H1 (cell line): ENCODE results near the gene SS18L1. TPM values are rescaled to one million over a fixed set of nuclear protein-coding genes. Genes with fewer than 3 reads are reported as not detected.

Source experiments
- CTCF ChIA-PET: fragments of 300-600 bp; sonication (Branson Sonifier 250); formaldehyde crosslinking; loops from one replicate; lab custom pipeline; 2021; ENCODE audit not compliant: partially characterized antibody; lab: Charles Lee
- POLR2A ChIA-PET: fragments of 300-600 bp; sonication (Branson Sonifier 250); formaldehyde crosslinking; loops from one replicate; lab custom pipeline; 2021; ENCODE audit warnings: inconsistent platforms; ENCODE audit not compliant: partially characterized antibody; lab: Charles Lee
- DNase-seq, 2 experiments: peaks; one replicate each; pipeline versions ENCODE4 v3.0.0 to v3.0.0-alpha.2; 2010 to 2022; ENCODE audit warnings: low spot score in 2 of 2, low read depth in 1 of 2, mixed read lengths in 1 of 2
- FAIRE-seq: peaks from 2 replicates; lab custom pipeline; 2011; peaks lifted over from hg19 to GRCh38; lab: Jason Lieb, UNC
- H2AFZ ChIP-seq: 2 replicates; pipeline ENCODE4 v1.8.1; 2012; ENCODE audit warnings: low read length, inconsistent platforms
- H2AK5ac ChIP-seq: 2 replicates; pipeline ENCODE4 v1.6.1; 2013; ENCODE audit warnings: low read depth, low read length
- H2BK120ac ChIP-seq: replicated peaks from 2 replicates; pipeline ENCODE3; 2013; ENCODE audit warnings: low read depth, low read length, inconsistent platforms
- H2BK12ac ChIP-seq: 2 replicates; pipeline ENCODE4 v1.6.1; 2013; ENCODE audit warnings: low read depth, low read length
- H2BK15ac ChIP-seq: 2 replicates; pipeline ENCODE4 v1.6.1; 2013; ENCODE audit warnings: low read length
- H2BK20ac ChIP-seq: 2 replicates; pipeline ENCODE4 v1.6.1; 2013; ENCODE audit warnings: low read length
- H2BK5ac ChIP-seq: 2 replicates; pipeline ENCODE4 v1.6.1; 2013; ENCODE audit warnings: low read depth, low read length
- H3K14ac ChIP-seq: 2 replicates; pipeline ENCODE4 v1.6.1; 2013; ENCODE audit warnings: inconsistent platforms; ENCODE audit not compliant: insufficient read length
- H3K18ac ChIP-seq: 2 replicates; pipeline ENCODE4 v1.6.1; 2013; ENCODE audit warnings: low read length; ENCODE audit errors: extremely low read depth
- H3K23ac ChIP-seq: 2 replicates; pipeline ENCODE4 v1.6.1; 2013; ENCODE audit warnings: inconsistent platforms; ENCODE audit not compliant: insufficient read length
- H3K23me2 ChIP-seq: 2 replicates; pipeline ENCODE4 v1.6.1; 2013; ENCODE audit warnings: low read depth, low read length
- H3K27ac ChIP-seq: 2 replicates; pipeline ENCODE4 v1.6.1; 2011; ENCODE audit warnings: low read depth, low read length, inconsistent platforms
- H3K27me3 ChIP-seq, 4 experiments: replicated peaks in 1 of 4; 1 replicate in 1 of 4; 2 replicates in 3 of 4; pipeline versions ENCODE4 v1.6.1 to v1.8.1; 2011 to 2013; ENCODE audit warnings: low read length in 3 of 4, mild to moderate bottlenecking in 3 of 4, inconsistent platforms in 2 of 4, mixed read lengths in 2 of 4, moderate library complexity in 1 of 4; ENCODE audit not compliant: control insufficient read depth in 3 of 4, insufficient read depth in 3 of 4; ENCODE audit errors: extremely low read depth in 1 of 4
- H3K36me3 ChIP-seq, 4 experiments: 2 replicates each; pipeline versions ENCODE4 v1.6.1 to v1.8.1; 2011 to 2013; ENCODE audit warnings: mild to moderate bottlenecking in 4 of 4, low read length in 3 of 4, moderate library complexity in 2 of 4, control low read depth in 1 of 4, inconsistent platforms in 1 of 4; ENCODE audit not compliant: insufficient read depth in 4 of 4, control insufficient read depth in 2 of 4
- H3K4ac ChIP-seq: replicated peaks from 2 replicates; pipeline ENCODE3; 2013; ENCODE audit warnings: low read length, low read depth, mixed read lengths, inconsistent platforms; ENCODE audit not compliant: insufficient read length
- H3K4me1 ChIP-seq, 4 experiments: replicated peaks in 1 of 4; 1 replicate in 1 of 4; 2 replicates in 3 of 4; pipeline versions ENCODE4 v1.6.1 to v1.8.1; 2011 to 2013; ENCODE audit warnings: low read length in 3 of 4, inconsistent platforms in 2 of 4, mixed read lengths in 1 of 4; ENCODE audit not compliant: insufficient read depth in 4 of 4, control insufficient read depth in 3 of 4
- H3K4me2 ChIP-seq, 2 experiments: 2 replicates each; pipeline versions ENCODE4 v1.6.1 to v1.8.1; 2011 to 2013; ENCODE audit warnings: low read depth in 2 of 2, low read length in 2 of 2, control low read depth in 1 of 2, inconsistent platforms in 1 of 2, mild to moderate bottlenecking in 1 of 2; ENCODE audit not compliant: insufficient read depth in 1 of 2
- H3K4me3 ChIP-seq, 4 experiments: fragments of 200-600, 300-600 bp in 1 of 4; sonication (generic), shearing (Covaris generic), sonication (Bioruptor Twin) in 1 of 4; 2 replicates each; pipeline versions ENCODE4 v1.5.1 to v1.8.1; 2011 to 2016; ENCODE audit warnings: low read length in 4 of 4, low read depth in 3 of 4, control low read depth in 2 of 4, inconsistent platforms in 2 of 4, mild to moderate bottlenecking in 2 of 4, mixed read lengths in 1 of 4, moderate library complexity in 1 of 4; ENCODE audit not compliant: insufficient read depth in 2 of 4; ENCODE audit errors: extremely low read depth in 1 of 4
- H3K56ac ChIP-seq: replicated peaks from 2 replicates; pipeline ENCODE3; 2013; ENCODE audit warnings: low read depth, mild to moderate bottlenecking, mixed read lengths, low read length, inconsistent platforms; ENCODE audit not compliant: insufficient read length
- H3K79me1 ChIP-seq: 2 replicates; pipeline ENCODE4 v1.6.1; 2013; ENCODE audit warnings: low read depth, low read length, control low read depth
- H3K79me2 ChIP-seq, 2 experiments: 2 replicates each; pipeline versions ENCODE4 v1.6.1 to v1.8.1; 2012 to 2013; ENCODE audit warnings: low read length in 2 of 2, mild to moderate bottlenecking in 2 of 2, inconsistent platforms in 1 of 2; ENCODE audit not compliant: insufficient read depth in 2 of 2, control insufficient read depth in 1 of 2
- H3K9ac ChIP-seq, 4 experiments: replicated peaks in 1 of 4; 1 replicate in 1 of 4; 2 replicates in 3 of 4; pipeline versions ENCODE4 v1.6.1 to v1.8.1; 2011 to 2013; ENCODE audit warnings: low read depth in 3 of 4, low read length in 3 of 4, control low read depth in 2 of 4, mild to moderate bottlenecking in 2 of 4, moderate library complexity in 2 of 4, inconsistent platforms in 1 of 4; ENCODE audit errors: extremely low read depth in 1 of 4
- H3K9me3 ChIP-seq, 2 experiments: 2 replicates each; pipeline versions ENCODE4 v1.6.1 to v1.8.1; 2012 to 2013; ENCODE audit warnings: mild to moderate bottlenecking in 2 of 2, moderate library complexity in 2 of 2, control low read depth in 1 of 2, inconsistent platforms in 1 of 2, low read depth in 1 of 2, low read length in 1 of 2, mixed read lengths in 1 of 2; ENCODE audit not compliant: insufficient read depth in 2 of 2
- H4K20me1 ChIP-seq, 2 experiments: replicated peaks in 1 of 2; 2 replicates each; pipeline versions ENCODE3 to v1.8.1; 2011 to 2013; ENCODE audit warnings: inconsistent platforms in 2 of 2, low read length in 2 of 2, mild to moderate bottlenecking in 1 of 2; ENCODE audit not compliant: insufficient read depth in 2 of 2, control insufficient read depth in 1 of 2
- H4K5ac ChIP-seq: 2 replicates; pipeline ENCODE4 v1.6.1; 2013; ENCODE audit warnings: low read length, low read depth, mixed read lengths, inconsistent platforms; ENCODE audit not compliant: insufficient read length
- H4K8ac ChIP-seq: 2 replicates; pipeline ENCODE4 v1.8.0; 2013; ENCODE audit warnings: mild to moderate bottlenecking, moderate library complexity, low read length, inconsistent platforms; ENCODE audit not compliant: insufficient read depth; ENCODE audit errors: extremely low read depth
- H4K91ac ChIP-seq: replicated peaks from 2 replicates; pipeline ENCODE3; 2013; ENCODE audit warnings: low read length, mixed read lengths, inconsistent platforms; ENCODE audit not compliant: insufficient read length
- CREB1 ChIP-seq: IDR thresholded peaks from 2 replicates; pipeline ENCODE4 v1.6.1; 2012; ENCODE audit warnings: inconsistent platforms
- GTF2F1 ChIP-seq: IDR thresholded peaks from 2 replicates; pipeline ENCODE4 v1.6.1; 2012; ENCODE audit warnings: low read depth, low read length, improper control_type of control experiment, borderline replicate concordance
- KDM5A ChIP-seq: fragments of 200-600 bp; IDR thresholded peaks from 2 replicates; pipeline ENCODE4 v1.7.1; 2012; ENCODE audit warnings: mild to moderate bottlenecking, low read length, inconsistent platforms, mixed read lengths
- POLR2A ChIP-seq, 2 experiments: IDR thresholded peaks; 1 replicate in 1 of 2; 2 replicates in 1 of 2; pipeline ENCODE4 v1.6.1; 2011; ENCODE audit warnings: low read depth in 2 of 2, low read length in 2 of 2, mild to moderate bottlenecking in 2 of 2; ENCODE audit errors: control extremely low read depth in 1 of 2
- RAD21 ChIP-seq, 2 experiments: IDR thresholded peaks in 1 of 2; conservative IDR thresholded peaks in 1 of 2; 2 replicates each; pipeline ENCODE4 v1.6.1; 2011; ENCODE audit warnings: low read depth in 2 of 2, low read length in 2 of 2, improper control_type of control experiment in 1 of 2, inconsistent platforms in 1 of 2, mild to moderate bottlenecking in 1 of 2, moderate library complexity in 1 of 2
- TEAD4 ChIP-seq: IDR thresholded peaks from 2 replicates; pipeline ENCODE4 v1.6.1; 2012; ENCODE audit warnings: low read depth, low read length, inconsistent platforms, mixed read lengths
- WGBS, 2 experiments: shearing (Covaris generic) in 1 of 2; methylation state at CpG; one replicate each; pipeline versions ENCODE4 v1.1.6 to v1.1.7; 2013 to 2015; ENCODE audit warnings: low lambda C conversion rate in 2 of 2, mixed read lengths in 2 of 2, inconsistent platforms in 1 of 2, low coverage in 1 of 2, missing lambda C conversion rate in 1 of 2; ENCODE audit not compliant: insufficient replicate concordance in 2 of 2, insufficient coverage in 1 of 2, insufficient read length in 1 of 2; ENCODE audit errors: extremely low coverage in 1 of 2, missing lambda C conversion rate in 1 of 2; 5-methylcytosine and 5-hydroxymethylcytosine counted together
- polyA plus RNA-seq, 7 experiments: library from polyadenylated mRNA; depleted of rRNA in 3 of 7; stranded (reverse) in 5 of 7; unstranded in 2 of 7; fragments of >200 nt in 5 of 7; fragments of 200-250 nt in 2 of 7; gene quantifications; 1 replicate in 5 of 7; 2 replicates in 1 of 7; 4 replicates in 1 of 7; pipeline versions ENCODE4 v1.2.1 to v1.2.3, GENCODE V29; 2011 to 2013; ENCODE audit warnings: missing spikeins in 2 of 7, mixed read lengths in 2 of 7
- total RNA-seq: library from RNA; stranded (reverse); fragmentation: NEBNext Ultra II Directional; extraction: Animal tissue kit (Norgen Biotek cat#: 25700); gene quantifications from 2 replicates; pipeline ENCODE4 v1.2.1, GENCODE V29; 2021
- TF ChIP-seq, protein P1 (sequence below), 3 experiments: IDR thresholded peaks; 1 replicate in 2 of 3; 2 replicates in 1 of 3; pipeline versions ENCODE4 v1.5.1 to v1.6.1; 2011; ENCODE audit warnings: low read length in 3 of 3, mild to moderate bottlenecking in 3 of 3, inconsistent platforms in 2 of 3, low read depth in 1 of 3, moderate library complexity in 1 of 3; ENCODE audit not compliant: insufficient read depth in 1 of 3; ENCODE audit errors: control extremely low read depth in 1 of 3
- TF ChIP-seq, protein P2 (sequence below): IDR thresholded peaks from 2 replicates; pipeline ENCODE4 v1.6.1; 2012; ENCODE audit warnings: inconsistent platforms

The SS18L1 gene
- total and polyA plus RNA-seq, 2 of the 8 experiments (the other 6 are each of a cell fraction or from before 2014, with no cell fraction given), result 28.4 to 29.7 TPM

DNA sequence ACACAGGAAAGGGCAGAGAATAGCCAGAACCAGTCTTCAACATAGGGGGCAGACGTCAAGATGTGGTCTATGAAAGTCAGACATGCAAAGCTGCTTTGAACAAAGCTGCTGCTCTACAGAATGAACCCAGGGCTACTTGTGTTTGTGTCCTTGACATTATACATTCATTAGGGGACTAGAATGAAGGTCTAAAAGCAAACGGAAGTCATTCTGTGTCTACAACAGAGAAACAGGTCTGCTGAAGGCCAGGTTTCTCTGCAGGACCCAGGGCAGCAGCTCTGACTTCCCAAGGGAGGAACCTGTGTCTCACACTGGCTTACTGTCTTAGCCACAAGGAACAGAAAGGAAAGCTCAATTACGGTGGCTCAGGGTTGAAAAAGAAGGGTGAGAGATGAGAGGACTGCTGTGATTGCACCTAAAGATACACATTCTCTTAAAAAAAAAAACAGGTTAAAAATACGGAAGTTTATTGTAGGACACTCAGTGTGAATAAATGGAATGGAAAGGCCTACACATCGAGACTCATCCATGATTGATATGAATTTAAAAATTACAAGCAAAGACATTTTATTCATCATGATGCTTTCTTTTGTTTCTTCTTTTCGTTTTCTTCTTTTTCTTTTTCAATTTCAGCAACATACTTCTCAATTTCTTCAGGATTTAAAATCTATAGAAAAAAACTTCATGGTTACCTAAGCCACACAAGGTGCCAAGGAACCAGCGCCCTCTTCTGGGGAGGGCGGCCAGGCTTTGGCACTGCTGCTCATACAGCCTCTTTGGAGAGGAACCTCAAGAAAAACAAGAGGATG, 7.1 kb upstream of the SS18L1 start:
- no peak for DNase-seq
- Histone ChIP-seq H3K36me3 (peaks cover 49 to 90% (median 73%) of the 10 kb centered on the region in 4 experiments), H3K23me2 (no peaks in the 10 kb centered on the region), H4K8ac (no peak overlapping the region), H2BK12ac (no peak overlapping the region), H3K14ac (no peak overlapping the region), H3K79me2 (peaks cover 12 to 35% of the 10 kb centered on the region in 2 experiments), H4K91ac (no peak overlapping the region), H3K56ac (no peak overlapping the region), H3K4me2 (no peak overlapping the region), H3K4me1 (peaks cover 0 to 1% (median 0%) of the 10 kb centered on the region in 4 experiments; a peak in 2 of 7 replicates), H2BK15ac (no peak overlapping the region), H3K9me3 (no peaks in the 10 kb centered on the region), H3K79me1 (peaks cover 4% of the 10 kb centered on the region), H2BK5ac (no peak overlapping the region), H3K4ac (no peak overlapping the region), H3K23ac (no peak overlapping the region), H3K18ac (no peak overlapping the region), H2BK120ac (no peak overlapping the region), H3K4me3 (no peak overlapping the region), H2AK5ac (no peak overlapping the region), H3K9ac (no peak overlapping the region), H4K20me1 (peaks cover 30 to 64% of the 10 kb centered on the region in 2 experiments), H2BK20ac (no peak overlapping the region), H2AFZ (no peak overlapping the region), H3K27me3 (no peaks in the 10 kb centered on the region), H3K27ac (no peak overlapping the region), H4K5ac (no peak overlapping the region)
- 66% methylated on average over 8 of the region's 8 CpGs; no CpG with 5 or more reads in 1 of the 2 experiments for WGBS, 2 experiments
- FAIRE-seq, result no peak
- ChIA-PET POLR2A (interaction anchor here (1.2 to 5.2 kb wide), 8 partner anchors 8 to 126 kb away, joined by 3 to 61 read pairs (median 7); partner anchors contain the start of genes LSM14B, MTG2, SS18L1 and TAF4), CTCF (interaction anchor here (0.6 to 5.3 kb wide), 25 partner anchors 7 to 222 kb away, joined by 3 to 57 read pairs (median 4); no protein-coding TSS in a partner anchor)
- TF ChIP-seq POLR2A (IDR thresholded peaks at IDR 0.05; ENCODE audit: control extremely low read depth in 1 of 2, low read depth in 2 of 2, low read length in 2 of 2), result peak in 1 of 2 experiments; percentile 47; a peak in 1 of 3 replicates
- no peak for TF ChIP-seq KDM5A
- TF ChIP-seq TEAD4, result no peak
- TF ChIP-seq, protein P1, sequence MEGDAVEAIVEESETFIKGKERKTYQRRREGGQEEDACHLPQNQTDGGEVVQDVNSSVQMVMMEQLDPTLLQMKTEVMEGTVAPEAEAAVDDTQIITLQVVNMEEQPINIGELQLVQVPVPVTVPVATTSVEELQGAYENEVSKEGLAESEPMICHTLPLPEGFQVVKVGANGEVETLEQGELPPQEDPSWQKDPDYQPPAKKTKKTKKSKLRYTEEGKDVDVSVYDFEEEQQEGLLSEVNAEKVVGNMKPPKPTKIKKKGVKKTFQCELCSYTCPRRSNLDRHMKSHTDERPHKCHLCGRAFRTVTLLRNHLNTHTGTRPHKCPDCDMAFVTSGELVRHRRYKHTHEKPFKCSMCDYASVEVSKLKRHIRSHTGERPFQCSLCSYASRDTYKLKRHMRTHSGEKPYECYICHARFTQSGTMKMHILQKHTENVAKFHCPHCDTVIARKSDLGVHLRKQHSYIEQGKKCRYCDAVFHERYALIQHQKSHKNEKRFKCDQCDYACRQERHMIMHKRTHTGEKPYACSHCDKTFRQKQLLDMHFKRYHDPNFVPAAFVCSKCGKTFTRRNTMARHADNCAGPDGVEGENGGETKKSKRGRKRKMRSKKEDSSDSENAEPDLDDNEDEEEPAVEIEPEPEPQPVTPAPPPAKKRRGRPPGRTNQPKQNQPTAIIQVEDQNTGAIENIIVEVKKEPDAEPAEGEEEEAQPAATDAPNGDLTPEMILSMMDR (IDR thresholded peaks at IDR 0.05; ENCODE audit: control extremely low read depth in 1 of 3, insufficient read depth in 1 of 3, low read depth in 1 of 3, low read length in 3 of 3), result peak; percentile 76 to 90 (median 79)
- no peak for TF ChIP-seq GTF2F1
- TF ChIP-seq CREB1, result no peak
- peak; percentile 68 to 74 for TF ChIP-seq RAD21 (IDR thresholded peaks at IDR 0.05 in 1 of 2, conservative IDR thresholded peaks at IDR 0.05 in 1 of 2; ENCODE audit: low read depth in 2 of 2, low read length in 2 of 2)
- TF ChIP-seq, protein P2, sequence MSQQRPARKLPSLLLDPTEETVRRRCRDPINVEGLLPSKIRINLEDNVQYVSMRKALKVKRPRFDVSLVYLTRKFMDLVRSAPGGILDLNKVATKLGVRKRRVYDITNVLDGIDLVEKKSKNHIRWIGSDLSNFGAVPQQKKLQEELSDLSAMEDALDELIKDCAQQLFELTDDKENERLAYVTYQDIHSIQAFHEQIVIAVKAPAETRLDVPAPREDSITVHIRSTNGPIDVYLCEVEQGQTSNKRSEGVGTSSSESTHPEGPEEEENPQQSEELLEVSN, result no peak
